Loucy (cell line): ENCODE results near the gene GPR153.

ENCODE experiments used
- CTCF ChIP-seq: fragments of 200-600 bp; sonication (generic); conservative IDR thresholded peaks from 2 replicates; pipeline ENCODE4 v1.5.1; 2014; ENCODE audit warnings: mild to moderate bottlenecking, antibody characterized with exemption, low read length
- EZH2phosphoT487 ChIP-seq: fragments of 200-600 bp; IDR thresholded peaks from 2 replicates; pipeline ENCODE4 v1.6.1; 2018; ENCODE audit warnings: antibody characterized with exemption, mild to moderate bottlenecking, moderate library complexity, borderline replicate concordance

- TF ChIP-seq CTCF = no peak
- TF ChIP-seq EZH2phosphoT487 = no peak
Observed at GRCh38 chr1:6287029-6287428, 26.1 kb upstream of the GPR153 start.
